Stomach (tissue), 9 donors: ENCODE data around the gene TTLL11. TPM values are rescaled to one million over a fixed set of nuclear protein-coding genes. Genes with fewer than 3 reads are reported as not detected.

Experiments used
- DNase-seq, 2 donors: peaks; one replicate each; pipeline versions ENCODE4 v3.0.0 to v3.0.0-alpha.2; 2013 to 2019
- H3K27ac ChIP-seq, 5 donors: fragments of 200-600 bp in 4 of 5; sonication (generic) in 4 of 5; one replicate each; pipeline ENCODE4 v1.5.1; 2013 to 2019; ENCODE audit warnings: mild to moderate bottlenecking in 1 of 5, moderate library complexity in 1 of 5
- H3K27me3 ChIP-seq, 3 donors: fragments of 200-600 bp; sonication (generic); one replicate each; pipeline ENCODE4 v1.5.1; 2017 to 2019; ENCODE audit warnings: mixed run types in 1 of 3
- H3K36me3 ChIP-seq, 4 donors: fragments of 200-600 bp; sonication (generic); 1 replicate in 3 of 4; 2 replicates in 1 of 4; pipeline ENCODE4 v1.5.1; 2016 to 2019
- H3K4me1 ChIP-seq, 4 donors: fragments of 200-600 bp; sonication (generic); one replicate each; pipeline ENCODE4 v1.5.1; 2016 to 2019
- H3K4me3 ChIP-seq, 4 donors: fragments of 200-600 bp; sonication (generic) in 3 of 4; one replicate each; pipeline ENCODE4 v1.5.1; 2016 to 2019; ENCODE audit warnings: mild to moderate bottlenecking in 1 of 4
- H3K9me3 ChIP-seq, 4 donors: fragments of 200-600 bp; sonication (generic); one replicate each; pipeline ENCODE4 v1.5.1; 2016 to 2019
- EP300 ChIP-seq: sonication (generic); formaldehyde crosslinking; IDR thresholded peaks from one replicate; pipeline ENCODE4 v1.6.1; 2017; ENCODE audit warnings: antibody characterized with exemption
- POLR2A ChIP-seq, 4 donors: fragments of 450-650 bp; IDR thresholded peaks; one replicate each; pipeline ENCODE4 v1.6.1; 2016; ENCODE audit warnings: antibody characterized with exemption in 4 of 4, control low read depth in 2 of 4, mild to moderate bottlenecking in 1 of 4, moderate library complexity in 1 of 4
- POLR2AphosphoS5 ChIP-seq, 3 donors: sonication (generic); formaldehyde crosslinking; IDR thresholded peaks; one replicate each; pipeline ENCODE4 v1.6.1; 2016; ENCODE audit warnings: antibody characterized with exemption in 3 of 3
- WGBS, 5 donors: extraction: QIAGEN DNeasy Blood & Tissue Kit in 3 of 5; methylation state at CpG; one replicate each; pipeline versions ENCODE4 v1.1.5 to v1.1.7; 2013 to 2018; 5-methylcytosine and 5-hydroxymethylcytosine counted together
- intact Hi-C: fragments of 100-400 bp; cut with DNase I; formaldehyde crosslinking; loops from one replicate; pipeline ENCODE4 v1.15.1; 2023; ENCODE audit warnings: low total_unique reads
- polyA plus RNA-seq, 3 donors: library from polyadenylated mRNA; stranded (reverse); fragments of 200-250 nt; gene quantifications; one replicate each; pipeline ENCODE4 v1.2.3, GENCODE V29; 2013
- total RNA-seq, 5 donors: library from RNA; depleted of rRNA; stranded (reverse); fragments of >200 nt; gene quantifications; one replicate each; pipeline versions ENCODE4 v1.1.0 to v1.2.3, GENCODE V29; 2014 to 2016
- TF ChIP-seq, protein P1 (sequence below), 7 experiments: fragments of 450-650 bp in 4 of 7; fragments of 200-600 bp in 3 of 7; sonication (generic) in 3 of 7; IDR thresholded peaks; one replicate each; pipeline ENCODE4 v1.5.1; 2016 to 2019; ENCODE audit warnings: antibody characterized with exemption in 7 of 7, control low read depth in 2 of 7, mild to moderate bottlenecking in 1 of 7
- donor health status: healthy with polysubstance abuse.
- donor health status: Bipolar disorder and iron deficiency.
- donor health status: healthy.

TTLL11 gene
- total and polyA plus RNA-seq, 8 donors: 3.6 to 18.2 (median 9.4) TPM

DNA sequence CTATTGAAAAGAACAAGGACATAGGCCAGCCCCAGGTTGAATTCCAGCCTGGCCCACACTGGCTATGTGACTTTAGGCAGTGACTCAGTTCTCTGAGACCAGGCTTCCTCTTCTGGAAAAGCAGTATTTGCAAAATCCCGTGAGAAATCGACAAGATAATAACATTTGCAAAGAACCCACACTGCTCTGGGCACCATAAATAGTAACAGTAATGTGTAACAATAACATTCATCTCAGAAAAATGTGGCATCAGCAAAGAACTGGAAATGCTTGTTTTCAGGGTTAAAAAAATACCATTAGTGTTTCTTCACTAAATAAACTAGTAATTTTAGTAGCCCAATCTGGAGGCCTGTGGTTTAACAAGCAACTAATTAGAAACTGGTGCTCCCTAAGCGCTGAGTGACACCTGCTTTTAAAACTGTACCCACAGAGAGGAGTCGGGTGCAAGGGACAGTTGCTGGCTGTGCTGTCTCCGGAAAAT lies 148.4 kb downstream of the TTLL11 start:
- Histone ChIP-seq H3K9me3 (no peaks in the 10 kb centered on the region), H3K27ac (no peak overlapping the region), H3K4me3 (no peak overlapping the region), H3K36me3 (peaks cover 0 to 15% (median 0%) of the 10 kb centered on the region in 4 donors), H3K4me1 (no peaks in the 10 kb centered on the region), H3K27me3 (no peaks in the 10 kb centered on the region)
- intact Hi-C loops: no loop called here
- no peak for DNase-seq
- TF ChIP-seq POLR2A (IDR thresholded peaks at IDR 0.05) (no peak), EP300 (no peak), POLR2AphosphoS5 (IDR thresholded peaks at IDR 0.05) (no peak)
- TF ChIP-seq, protein P1, sequence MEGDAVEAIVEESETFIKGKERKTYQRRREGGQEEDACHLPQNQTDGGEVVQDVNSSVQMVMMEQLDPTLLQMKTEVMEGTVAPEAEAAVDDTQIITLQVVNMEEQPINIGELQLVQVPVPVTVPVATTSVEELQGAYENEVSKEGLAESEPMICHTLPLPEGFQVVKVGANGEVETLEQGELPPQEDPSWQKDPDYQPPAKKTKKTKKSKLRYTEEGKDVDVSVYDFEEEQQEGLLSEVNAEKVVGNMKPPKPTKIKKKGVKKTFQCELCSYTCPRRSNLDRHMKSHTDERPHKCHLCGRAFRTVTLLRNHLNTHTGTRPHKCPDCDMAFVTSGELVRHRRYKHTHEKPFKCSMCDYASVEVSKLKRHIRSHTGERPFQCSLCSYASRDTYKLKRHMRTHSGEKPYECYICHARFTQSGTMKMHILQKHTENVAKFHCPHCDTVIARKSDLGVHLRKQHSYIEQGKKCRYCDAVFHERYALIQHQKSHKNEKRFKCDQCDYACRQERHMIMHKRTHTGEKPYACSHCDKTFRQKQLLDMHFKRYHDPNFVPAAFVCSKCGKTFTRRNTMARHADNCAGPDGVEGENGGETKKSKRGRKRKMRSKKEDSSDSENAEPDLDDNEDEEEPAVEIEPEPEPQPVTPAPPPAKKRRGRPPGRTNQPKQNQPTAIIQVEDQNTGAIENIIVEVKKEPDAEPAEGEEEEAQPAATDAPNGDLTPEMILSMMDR (IDR thresholded peaks at IDR 0.05): no peak
- 85 to 92% (median 87%) methylated on average over 5 of the region's 5 CpGs for WGBS, 5 donors

- no peak for DNase-seq
- no peak overlapping the region for H3K27ac ChIP-seq
- peaks cover 0 to 4% (median under 1%) of the 10 kb centered on the region in 4 donors for H3K4me1 ChIP-seq
- H3K36me3 ChIP-seq: peaks cover 0 to 11% (median 0%) of the 10 kb centered on the region in 4 donors
- WGBS, 5 donors: 88 to 96% (median 91%) methylated on average over 2 of the region's 2 CpGs
- H3K4me3 ChIP-seq: no peak overlapping the region
- H3K27me3 ChIP-seq: no peaks in the 10 kb centered on the region
- no peaks in the 10 kb centered on the region for H3K9me3 ChIP-seq
- TF ChIP-seq POLR2AphosphoS5 (IDR thresholded peaks at IDR 0.05): no peak
- TF ChIP-seq, protein P1 (IDR thresholded peaks at IDR 0.05): no peak
- TF ChIP-seq EP300: no peak
- TF ChIP-seq POLR2A (IDR thresholded peaks at IDR 0.05): no peak
- intact Hi-C loops: no loop called here
Measured at GRCh38 chr9:121943463-121943862, 149.6 kb downstream of the TTLL11 start.

GRCh38 chr9:121942866-121943382 lies 150.2 kb downstream of the TTLL11 start:
- Histone ChIP-seq H3K36me3 (peaks cover 0 to 9% (median 0%) of the 10 kb centered on the region in 4 donors), H3K27ac (no peak overlapping the region), H3K27me3 (no peaks in the 10 kb centered on the region), H3K4me1 (peaks cover 0 to 7% (median 2%) of the 10 kb centered on the region in 4 donors), H3K4me3 (no peak overlapping the region), H3K9me3 (no peaks in the 10 kb centered on the region)
- intact Hi-C loops: no loop called here
- no peak for DNase-seq
- TF ChIP-seq POLR2AphosphoS5 (IDR thresholded peaks at IDR 0.05): no peak
- TF ChIP-seq POLR2A (IDR thresholded peaks at IDR 0.05): no peak
- no peak for TF ChIP-seq EP300
- TF ChIP-seq, protein P1 (IDR thresholded peaks at IDR 0.05): no peak
- WGBS, 5 donors: 88 to 94% (median 91%) methylated on average over 15 of the region's 15 CpGs

GRCh38 chr9:121942313-121942712 lies 150.8 kb downstream of the TTLL11 start:
- intact Hi-C loops: no loop called here
- H3K4me3 ChIP-seq: no peak overlapping the region
- 88 to 90% (median 89%) methylated on average over 7 of the region's 7 CpGs for WGBS, 5 donors
- no peaks in the 10 kb centered on the region for H3K27me3 ChIP-seq
- no peak for DNase-seq
- H3K27ac ChIP-seq: no peak overlapping the region
- H3K4me1 ChIP-seq: peaks cover 0 to 7% (median 2%) of the 10 kb centered on the region in 4 donors
- TF ChIP-seq POLR2AphosphoS5 (IDR thresholded peaks at IDR 0.05): no peak
- no peak for TF ChIP-seq EP300
- TF ChIP-seq POLR2A (IDR thresholded peaks at IDR 0.05): no peak
- TF ChIP-seq, protein P1 (IDR thresholded peaks at IDR 0.05): no peak
- peaks cover 0 to 9% (median 0%) of the 10 kb centered on the region in 4 donors for H3K36me3 ChIP-seq
- no peaks in the 10 kb centered on the region for H3K9me3 ChIP-seq
